Left lung (tissue), 10 donors: ENCODE results near the gene SLC9A3. TPM values are rescaled to one million over a fixed set of nuclear protein-coding genes. Genes with fewer than 3 reads are reported as not detected.

Source experiments
- ATAC-seq: fragments of 200-7000 bp; cut with Tn5 transposase; one replicate; pipeline ENCODE4 v1.9.1; 2020; ENCODE audit warnings: moderate library complexity
- DNase-seq, 4 donors: peaks; one replicate each; pipeline ENCODE4 v3.0.0-alpha.2; 2013 to 2020
- H3K27ac ChIP-seq, 2 donors: fragments of 200-600 bp; sonication (generic) in 1 of 2; one replicate each; pipeline versions ENCODE4 v1.5.0 to v1.8.0; 2020 to 2021
- H3K27me3 ChIP-seq, 2 donors: fragments of 200-600 bp; sonication (generic) in 1 of 2; one replicate each; pipeline versions ENCODE4 v1.5.0 to v1.8.0; 2020 to 2021
- H3K36me3 ChIP-seq, 2 donors: fragments of 200-600 bp; sonication (generic) in 1 of 2; one replicate each; pipeline versions ENCODE4 v1.5.0 to v1.8.0; 2020 to 2021
- H3K4me1 ChIP-seq, 2 donors: fragments of 200-600 bp; one replicate each; pipeline ENCODE4 v1.8.0; 2021
- H3K4me3 ChIP-seq, 2 donors: fragments of 200-600 bp; sonication (generic) in 1 of 2; one replicate each; pipeline versions ENCODE4 v1.5.0 to v1.8.0; 2020 to 2021; ENCODE audit warnings: mild to moderate bottlenecking in 1 of 2
- H3K9me3 ChIP-seq, 2 donors: fragments of 200-600 bp; sonication (generic) in 1 of 2; one replicate each; pipeline versions ENCODE4 v1.5.0 to v1.8.0; 2020 to 2021
- intact Hi-C, 2 donors: fragments of 100-400 bp; cut with DNase I; formaldehyde crosslinking; loops; one replicate each; pipeline versions ENCODE4 v1.11.2 to v1.14.2; 2022
- polyA plus RNA-seq, 6 donors: library from polyadenylated mRNA; unstranded; fragments of 120-200 nt; gene quantifications; one replicate each; pipeline ENCODE4 v1.2.1, GENCODE V29; 2013; ENCODE audit not compliant: insufficient read length in 6 of 6
- total RNA-seq, 2 donors: library from RNA; stranded (reverse); fragmentation: NEBNext Ultra II Directional; extraction: Animal tissue kit (Norgen Biotek cat#: 25700); gene quantifications; one replicate each; pipeline ENCODE4 v1.2.1, GENCODE V29; 2021
- TF ChIP-seq, protein P1 (sequence below), 2 donors: fragments of 200-600 bp; sonication (generic) in 1 of 2; IDR thresholded peaks; one replicate each; pipeline versions ENCODE4 v1.5.0 to v1.8.0; 2021; ENCODE audit warnings: antibody characterized with exemption in 2 of 2
- donor health status: DM: no; HTN: yes; CAD: no.
- donor health status: DM: no; HTN: no; CAD: no.

The SLC9A3 gene
- total and polyA plus RNA-seq, 8 donors = 0.99 to 4.3 (median 2.9) TPM

DNA sequence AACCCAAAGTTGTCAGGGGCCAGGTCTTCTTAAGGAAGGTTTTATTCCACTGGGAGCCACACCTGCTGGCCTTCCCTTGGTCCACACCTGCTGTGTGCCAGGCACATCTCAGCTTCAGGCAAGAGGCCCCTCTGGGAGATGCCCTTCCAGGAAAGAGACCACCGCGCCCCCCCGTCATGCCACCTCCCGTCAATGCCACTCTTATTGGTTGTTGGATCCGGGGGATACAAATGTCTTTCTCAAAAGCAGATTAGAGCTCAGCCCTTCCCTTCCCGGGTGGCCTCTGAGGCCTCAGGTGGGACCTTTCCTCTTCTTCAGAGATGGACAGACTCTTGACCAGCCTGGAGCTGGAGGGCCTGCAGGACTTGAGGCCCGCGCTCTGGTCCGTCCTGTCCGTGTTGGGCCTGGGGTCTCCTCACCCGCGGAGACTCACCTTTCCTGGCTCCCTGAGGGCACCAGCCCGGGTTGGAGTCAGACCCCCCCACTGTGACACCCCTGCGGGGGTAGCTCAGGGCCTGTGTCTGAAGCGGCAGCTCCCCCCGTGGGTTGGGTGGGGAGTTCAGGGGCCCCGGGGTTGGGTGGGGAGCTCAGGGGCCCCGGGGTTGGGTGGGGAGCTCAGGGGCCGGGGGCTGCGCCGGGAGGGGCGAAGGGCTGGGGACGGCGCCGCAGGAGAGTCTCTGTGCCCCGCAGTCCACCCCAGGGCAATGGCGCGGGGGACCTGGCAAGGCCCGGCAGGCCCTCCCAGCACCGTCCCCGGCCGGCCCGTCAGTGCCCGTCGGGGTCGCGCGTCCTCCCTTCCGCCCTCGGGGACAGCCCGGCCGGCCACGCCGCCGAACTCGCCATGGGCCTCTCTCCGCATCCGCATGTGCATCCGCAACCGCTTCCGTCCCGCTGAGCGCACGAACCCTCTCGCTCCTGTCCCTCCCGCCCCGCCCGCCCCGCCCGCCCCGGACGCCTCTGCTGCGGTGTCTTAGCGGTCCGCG, 3.7 kb upstream of the SLC9A3 start:
- Histone ChIP-seq H3K9me3 (no peaks in the 10 kb centered on the region), H3K27me3 (peaks cover 89 to 100% of the 10 kb centered on the region in 2 donors), H3K36me3 (no peaks in the 10 kb centered on the region), H3K4me1 (peaks cover 0 to 27% of the 10 kb centered on the region in 2 donors), H3K4me3 (no peak overlapping the region), H3K27ac (no peak overlapping the region)
- intact Hi-C loops = no loop called here
- DNase-seq (peak in 1 of 4 donors; percentile 70), ATAC-seq (no peak)
- TF ChIP-seq, protein P1, sequence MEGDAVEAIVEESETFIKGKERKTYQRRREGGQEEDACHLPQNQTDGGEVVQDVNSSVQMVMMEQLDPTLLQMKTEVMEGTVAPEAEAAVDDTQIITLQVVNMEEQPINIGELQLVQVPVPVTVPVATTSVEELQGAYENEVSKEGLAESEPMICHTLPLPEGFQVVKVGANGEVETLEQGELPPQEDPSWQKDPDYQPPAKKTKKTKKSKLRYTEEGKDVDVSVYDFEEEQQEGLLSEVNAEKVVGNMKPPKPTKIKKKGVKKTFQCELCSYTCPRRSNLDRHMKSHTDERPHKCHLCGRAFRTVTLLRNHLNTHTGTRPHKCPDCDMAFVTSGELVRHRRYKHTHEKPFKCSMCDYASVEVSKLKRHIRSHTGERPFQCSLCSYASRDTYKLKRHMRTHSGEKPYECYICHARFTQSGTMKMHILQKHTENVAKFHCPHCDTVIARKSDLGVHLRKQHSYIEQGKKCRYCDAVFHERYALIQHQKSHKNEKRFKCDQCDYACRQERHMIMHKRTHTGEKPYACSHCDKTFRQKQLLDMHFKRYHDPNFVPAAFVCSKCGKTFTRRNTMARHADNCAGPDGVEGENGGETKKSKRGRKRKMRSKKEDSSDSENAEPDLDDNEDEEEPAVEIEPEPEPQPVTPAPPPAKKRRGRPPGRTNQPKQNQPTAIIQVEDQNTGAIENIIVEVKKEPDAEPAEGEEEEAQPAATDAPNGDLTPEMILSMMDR (IDR thresholded peaks at IDR 0.05) = no peak

DNA sequence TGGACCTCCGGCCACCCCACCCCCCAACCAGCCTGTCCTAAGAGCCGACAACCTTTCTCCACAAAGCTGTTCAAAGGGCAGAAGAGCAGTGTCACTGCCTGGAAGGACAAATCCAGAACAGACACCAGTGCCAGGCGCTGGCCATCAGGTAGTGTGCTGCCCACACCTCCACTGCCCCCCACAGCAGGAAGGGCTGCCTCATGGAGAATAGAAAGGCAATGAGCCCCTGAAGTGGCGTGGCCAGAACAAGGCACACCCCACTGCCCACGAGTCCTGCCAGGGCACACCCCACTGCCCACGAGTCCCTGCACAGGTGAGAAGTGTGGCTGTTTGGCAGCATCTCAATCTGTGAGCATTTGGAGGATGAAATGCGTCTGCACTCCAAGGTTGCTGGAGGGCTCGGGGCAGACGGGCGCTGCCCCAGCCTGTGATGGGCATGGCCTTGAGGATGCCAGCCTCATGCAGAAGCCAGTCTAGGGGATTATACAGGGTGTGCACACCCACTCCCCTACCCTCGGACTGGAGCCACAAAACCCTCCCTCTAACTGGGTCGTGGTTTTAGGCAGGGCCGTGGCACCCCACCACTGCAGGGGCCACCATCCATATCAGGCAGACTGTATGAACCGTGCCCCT, 2.3 kb upstream of the SLC9A3 start:
- TF ChIP-seq, protein P1 (IDR thresholded peaks at IDR 0.05) = no peak
- ATAC-seq (no peak), DNase-seq (peak in 1 of 4 donors; percentile 37)

DNA sequence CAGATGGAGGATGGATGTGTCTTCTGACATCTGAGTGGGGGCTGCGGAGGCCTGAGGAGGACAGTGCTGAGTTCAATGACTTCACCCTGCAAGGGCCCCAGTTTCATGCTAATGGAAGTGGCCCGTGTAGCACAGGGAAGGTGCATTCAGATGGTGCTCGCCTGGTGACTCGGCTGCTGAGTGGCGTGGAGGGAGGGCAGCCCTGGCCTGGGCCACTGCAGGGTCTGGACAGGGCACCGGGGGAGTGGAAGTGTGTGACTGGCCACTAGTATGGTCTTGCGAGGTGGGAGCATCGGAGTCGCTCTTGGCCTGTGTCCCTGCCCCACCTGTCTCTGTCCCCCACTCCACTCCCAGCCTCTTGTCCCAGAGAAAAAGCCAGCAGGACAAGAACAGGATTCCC, 1.7 kb upstream of the SLC9A3 start:
- Histone ChIP-seq H3K27ac (no peak overlapping the region), H3K4me3 (no peak overlapping the region), H3K4me1 (peaks cover 0 to 24% of the 10 kb centered on the region in 2 donors), H3K27me3 (peaks cover 93 to 100% of the 10 kb centered on the region in 2 donors), H3K9me3 (no peaks in the 10 kb centered on the region), H3K36me3 (no peaks in the 10 kb centered on the region)
- no peak for ATAC-seq
- intact Hi-C loops = no loop called here
- TF ChIP-seq, protein P1 (IDR thresholded peaks at IDR 0.05) = no peak
- peak in 1 of 4 donors; percentile 49 for DNase-seq

More for the DNA sequence above, 2.3 kb upstream of the SLC9A3 start:
- no peaks in the 10 kb centered on the region for H3K9me3 ChIP-seq
- intact Hi-C loops = no loop called here
- peaks cover 96 to 100% of the 10 kb centered on the region in 2 donors for H3K27me3 ChIP-seq
- H3K4me1 ChIP-seq = peaks cover 0 to 27% of the 10 kb centered on the region in 2 donors
- no peaks in the 10 kb centered on the region for H3K36me3 ChIP-seq
- H3K27ac ChIP-seq = no peak overlapping the region
- no peak overlapping the region for H3K4me3 ChIP-seq

DNA sequence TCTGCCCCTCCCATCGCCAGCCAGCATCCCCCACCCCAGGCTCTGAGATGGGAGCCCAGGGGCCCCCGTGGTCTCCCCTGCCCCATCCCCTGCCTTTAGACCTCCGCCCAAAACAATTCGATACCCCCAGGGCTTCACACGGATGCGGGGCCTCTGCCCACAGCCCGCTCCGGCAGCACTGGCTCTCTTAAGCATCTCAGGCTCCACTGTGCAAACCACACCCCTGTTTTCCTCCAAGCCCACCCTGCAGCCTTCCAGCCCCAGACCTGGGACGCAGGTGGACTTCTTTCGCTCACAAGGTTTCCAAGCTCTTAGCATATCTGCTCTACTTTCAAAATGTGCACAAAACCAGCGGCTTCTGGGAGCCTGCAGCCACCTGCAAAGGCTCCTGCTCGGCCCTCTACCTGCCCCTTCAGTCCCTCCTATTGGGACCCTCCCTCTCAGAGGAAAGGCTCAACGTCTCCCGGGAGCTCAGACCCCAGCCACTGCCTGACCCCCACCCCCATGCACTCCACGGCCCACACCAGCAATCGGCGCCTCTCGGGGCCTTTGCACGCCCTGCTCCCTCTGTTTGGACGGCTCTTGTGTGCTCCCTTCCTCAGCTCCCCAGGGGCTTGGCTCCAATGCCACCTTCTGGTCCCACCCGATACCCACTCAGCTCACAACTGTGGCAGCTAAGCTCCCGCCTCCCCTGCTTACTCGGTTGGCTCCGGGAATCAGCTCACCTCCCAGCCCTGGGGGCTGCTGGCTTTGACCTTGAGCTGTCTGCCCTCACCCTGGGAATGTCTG, 918 bp upstream of the SLC9A3 start:
- TF ChIP-seq, protein P1 (IDR thresholded peaks at IDR 0.05) = no peak
- Histone ChIP-seq H3K9me3 (no peaks in the 10 kb centered on the region), H3K27ac (no peak overlapping the region), H3K4me3 (no peak overlapping the region), H3K36me3 (no peaks in the 10 kb centered on the region), H3K27me3 (peaks cover 86 to 100% of the 10 kb centered on the region in 2 donors), H3K4me1 (peaks cover 0 to 16% of the 10 kb centered on the region in 2 donors)
- ATAC-seq (no peak), DNase-seq (peak in 1 of 4 donors; percentile 66)
- intact Hi-C loops = no loop called here
